Uterus (tissue), 4 donors: ENCODE data around the gene GLIPR1. TPM values are rescaled to one million over a fixed set of nuclear protein-coding genes. Genes with fewer than 3 reads are reported as not detected.
A peak's percentile ranks its signal among the peaks of the same experiment; 100 is the strongest.

Source experiments
- DNase-seq, 2 donors: peaks; one replicate each; pipeline ENCODE4 v3.0.0-alpha.2; 2019 to 2020
- H3K27ac ChIP-seq, 2 donors: fragments of 200-600 bp; sonication (generic); 1 replicate in 1 of 2; 2 replicates in 1 of 2; pipeline ENCODE4 v1.5.1; 2016 to 2018
- H3K27me3 ChIP-seq, 2 donors: fragments of 200-600 bp; sonication (generic); one replicate each; pipeline ENCODE4 v1.5.1; 2018 to 2019; ENCODE audit warnings: control low read depth in 1 of 2
- H3K36me3 ChIP-seq, 2 donors: fragments of 200-600 bp; sonication (generic); one replicate each; pipeline ENCODE4 v1.5.1; 2019; ENCODE audit warnings: control low read depth in 1 of 2
- H3K4me1 ChIP-seq, 2 donors: fragments of 200-600 bp; sonication (generic); one replicate each; pipeline ENCODE4 v1.5.1; 2018 to 2019; ENCODE audit warnings: control low read depth in 1 of 2
- H3K4me3 ChIP-seq, 2 donors: fragments of 200-600 bp; sonication (generic); 1 replicate in 1 of 2; 2 replicates in 1 of 2; pipeline ENCODE4 v1.5.1; 2018 to 2019; ENCODE audit warnings: mild to moderate bottlenecking in 1 of 2
- H3K9me3 ChIP-seq, 2 donors: fragments of 200-600 bp; sonication (generic); one replicate each; pipeline ENCODE4 v1.5.1; 2019; ENCODE audit warnings: control low read depth in 1 of 2
- CTCF ChIP-seq, 4 experiments: fragments of 200-600 bp in 2 of 4; fragments of 450-650 bp in 2 of 4; sonication (generic) in 2 of 4; IDR thresholded peaks; one replicate each; pipeline ENCODE4 v1.5.1; 2016 to 2019; ENCODE audit warnings: antibody characterized with exemption in 4 of 4, mild to moderate bottlenecking in 2 of 4, moderate library complexity in 1 of 4
- POLR2A ChIP-seq, 2 donors: fragments of 450-650 bp; IDR thresholded peaks; one replicate each; pipeline ENCODE4 v1.6.1; 2016; ENCODE audit warnings: antibody characterized with exemption in 2 of 2, mild to moderate bottlenecking in 1 of 2, moderate library complexity in 1 of 2
- intact Hi-C: fragments of 100-400 bp; cut with DNase I; formaldehyde crosslinking; loops from one replicate; pipeline ENCODE4 v1.15.1; 2023; ENCODE audit warnings: low total_unique reads
- total RNA-seq, 4 donors: library from RNA; depleted of rRNA in 3 of 4; stranded (reverse); fragments of >200 nt in 3 of 4; gene quantifications; one replicate each; pipeline versions ENCODE4 v1.1.0 to v1.2.4, GENCODE V29; 2014 to 2023
- donor health status: DM: yes; HTN: yes; CAD: no.

The GLIPR1 gene
- total RNA-seq, result 10 to 100 TPM; 43.8 to 74.3 (median 49.6) TPM

- no peak for TF ChIP-seq CTCF (IDR thresholded peaks at IDR 0.05)
- TF ChIP-seq POLR2A (IDR thresholded peaks at IDR 0.05), result peak; percentile 64 to 68
- H3K9me3 ChIP-seq, result no peaks in the 10 kb centered on the region
Observed at GRCh38 chr12:75480469-75480949, at the start of gene GLIPR1. Gene GLIPR1, plus strand, starts transcription at chr12:75480755. Its CDS starts 126 bp downstream, at chr12:75480881.

GRCh38 chr12:75432924-75433323 is 47.6 kb upstream of the GLIPR1 start:
- no peak overlapping the region for H3K27ac ChIP-seq
- H3K4me1 ChIP-seq, result no peaks in the 10 kb centered on the region
- H3K4me3 ChIP-seq, result no peak overlapping the region
- no peaks in the 10 kb centered on the region for H3K36me3 ChIP-seq
- intact Hi-C loops, result no loop called here
- TF ChIP-seq CTCF (IDR thresholded peaks at IDR 0.05), result no peak
- no peak for TF ChIP-seq POLR2A (IDR thresholded peaks at IDR 0.05)
- H3K9me3 ChIP-seq, result peaks cover 0 to 8% of the 10 kb centered on the region in 2 donors
- no peak for DNase-seq
- no peaks in the 10 kb centered on the region for H3K27me3 ChIP-seq

More at GRCh38 chr12:75480469-75480949, at the start of gene GLIPR1:
- Histone ChIP-seq H3K4me1 (no peaks in the 10 kb centered on the region), H3K27ac (peak within 1 kb of the TSS; percentile 80 to 83), H3K27me3 (no peaks in the 10 kb centered on the region), H3K4me3 (peak within 1 kb of the TSS; percentile 39 to 48), H3K36me3 (no peaks in the 10 kb centered on the region)
- intact Hi-C loops, result no loop called here
- DNase-seq, result peak; percentile 84 to 85

GRCh38 chr12:75437564-75437963 is 43.0 kb upstream of the GLIPR1 start:
- Histone ChIP-seq H3K4me3 (no peak overlapping the region), H3K27me3 (no peaks in the 10 kb centered on the region), H3K9me3 (peaks cover 0 to 8% of the 10 kb centered on the region in 2 donors), H3K4me1 (no peaks in the 10 kb centered on the region), H3K36me3 (no peaks in the 10 kb centered on the region), H3K27ac (no peak overlapping the region)
- no peak for DNase-seq
- intact Hi-C loops, result no loop called here
- TF ChIP-seq CTCF (IDR thresholded peaks at IDR 0.05), result no peak
- no peak for TF ChIP-seq POLR2A (IDR thresholded peaks at IDR 0.05)

- DNase-seq, result no peak
- peaks cover 0 to 8% of the 10 kb centered on the region in 2 donors for H3K9me3 ChIP-seq
- intact Hi-C loops, result no loop called here
Observed at GRCh38 chr12:75438059-75438754, 42.3 kb upstream of the GLIPR1 start.

More at GRCh38 chr12:75438059-75438754, 42.3 kb upstream of the GLIPR1 start:
- Histone ChIP-seq H3K27me3 (no peaks in the 10 kb centered on the region), H3K4me3 (no peak overlapping the region), H3K4me1 (no peaks in the 10 kb centered on the region), H3K36me3 (no peaks in the 10 kb centered on the region), H3K27ac (no peak overlapping the region)
- TF ChIP-seq POLR2A (IDR thresholded peaks at IDR 0.05) (no peak), CTCF (IDR thresholded peaks at IDR 0.05) (no peak)
